Stimulated activated CD4-positive, alpha-beta T cell treated with anti-CD3 and anti-CD28 coated beads, Interleukin-1b, Interleukin-23, amount 100 ng/mL, for 4 hours (primary cell): ENCODE data around the gene CFAP77.

Source experiments
- DNase-seq, 2 donors: peaks; one replicate each; pipeline ENCODE4 v3.0.0-alpha.2; 2020; ENCODE audit warnings: low read depth in 2 of 2

Gene CFAP77

DNA sequence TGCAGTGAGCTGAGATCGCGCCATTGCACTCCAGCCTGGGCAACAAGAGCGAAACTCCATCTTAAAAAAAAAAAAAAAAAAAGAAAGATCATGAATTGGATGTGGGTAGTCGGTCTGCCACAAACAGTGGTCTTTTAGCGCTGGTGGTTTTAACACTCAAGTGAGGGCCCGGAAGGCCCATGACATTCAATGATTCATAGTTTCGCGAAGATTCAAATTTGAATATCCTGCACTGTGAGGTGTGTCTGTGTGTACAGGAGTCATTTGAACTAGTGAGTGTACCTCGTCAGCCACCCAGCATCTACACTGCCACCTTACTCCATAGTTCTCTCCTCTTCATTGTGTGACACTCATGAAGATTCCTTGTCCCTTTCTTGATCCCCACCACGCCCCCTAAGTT is 41.3 kb downstream of the CFAP77 start:
- no peak for DNase-seq

DNA sequence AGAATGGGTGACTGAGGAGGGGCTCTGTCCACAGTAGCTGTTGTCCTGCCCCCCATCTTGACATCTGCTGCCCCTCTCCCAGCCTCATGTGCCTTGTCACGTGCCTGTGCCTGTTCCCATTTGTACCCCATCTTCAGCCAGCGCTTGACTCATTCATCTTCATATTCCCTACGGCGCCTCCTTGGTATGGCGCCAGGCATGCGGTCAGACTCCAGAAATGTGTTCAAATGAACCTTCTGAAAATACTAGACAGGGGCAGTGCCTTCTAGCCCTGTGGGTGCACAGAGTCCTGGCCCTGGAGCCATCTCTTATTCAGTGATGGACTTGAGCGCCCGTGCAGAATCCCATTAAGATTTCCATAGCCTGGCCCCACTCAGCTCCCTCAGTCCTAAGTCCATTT is 46.2 kb downstream of the CFAP77 start:
- no peak for DNase-seq

DNA sequence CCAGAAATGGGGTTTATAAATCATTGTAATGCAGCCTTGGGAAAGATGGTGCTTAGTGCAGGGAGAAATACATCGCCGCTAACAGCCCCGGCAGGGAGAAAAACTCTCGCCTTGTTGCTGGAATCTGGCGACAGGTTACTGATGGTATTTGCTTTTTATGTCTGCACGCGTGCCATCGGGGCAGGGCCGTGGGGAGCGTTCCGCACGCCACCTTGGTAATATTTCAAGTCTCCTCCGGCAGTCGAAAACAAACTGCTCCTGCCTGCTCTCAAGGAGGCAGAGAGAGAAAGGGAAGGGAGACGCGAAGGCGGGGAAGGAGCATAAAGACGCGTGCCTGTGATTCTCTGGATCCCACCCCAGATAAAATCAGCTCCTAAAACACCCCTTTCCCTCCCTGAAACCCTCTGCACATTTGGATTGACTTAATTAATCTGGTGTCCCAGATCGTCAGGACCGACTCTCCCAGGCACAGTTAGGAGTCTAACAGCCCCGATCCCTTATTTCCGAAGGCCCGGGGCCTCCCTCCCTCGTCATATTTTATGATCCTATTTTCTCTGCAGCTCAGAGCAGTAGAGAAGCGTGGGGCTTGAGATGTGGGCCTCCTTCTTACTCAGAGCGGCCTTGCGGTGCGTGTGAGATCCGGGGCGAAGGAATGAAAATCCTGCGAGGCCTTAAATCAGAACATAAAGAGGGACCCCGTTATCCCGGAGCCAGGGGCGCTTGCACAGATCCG is 47.7 kb downstream of the CFAP77 start:
- no peak for DNase-seq

DNA sequence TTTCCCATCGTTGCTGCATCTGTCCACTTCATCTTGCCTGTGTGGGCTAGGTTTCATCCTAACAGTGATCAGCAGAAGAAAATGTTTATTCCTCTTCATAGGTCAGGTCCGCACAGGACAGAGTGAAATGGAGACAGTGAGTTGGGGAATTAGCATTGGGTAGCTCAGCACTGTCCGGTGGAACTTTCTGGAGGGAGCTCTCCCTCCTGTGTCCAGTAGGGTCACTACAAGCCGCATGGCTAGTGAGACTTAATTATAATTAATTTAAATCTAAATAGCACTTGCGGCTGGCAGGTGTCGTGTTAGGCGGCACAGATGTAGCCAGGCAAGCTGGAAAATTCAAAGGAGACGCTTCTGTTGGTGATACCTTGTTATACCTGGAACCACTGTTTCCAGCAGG is 48.4 kb downstream of the CFAP77 start:
- no peak for DNase-seq

DNA sequence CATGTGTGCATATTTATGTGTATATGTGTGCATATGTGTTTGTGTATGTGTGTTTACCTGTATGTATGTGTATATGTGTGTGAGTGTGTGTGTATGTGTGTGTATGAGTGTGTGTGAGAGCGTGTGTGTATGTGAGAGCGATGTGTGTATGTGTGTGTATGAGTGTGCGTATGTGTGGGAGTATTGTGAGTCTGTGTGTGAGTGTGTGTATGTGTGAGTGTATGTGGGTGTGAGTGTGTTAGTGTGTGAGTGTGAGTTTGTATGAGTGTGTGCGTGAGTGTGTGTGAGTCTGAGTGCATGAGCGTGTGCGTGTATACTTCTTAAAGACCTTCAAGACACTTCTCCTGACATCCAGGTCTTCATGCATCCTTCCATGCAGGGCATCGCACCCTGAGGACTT is 49.6 kb downstream of the CFAP77 start:
- no peak for DNase-seq

DNA sequence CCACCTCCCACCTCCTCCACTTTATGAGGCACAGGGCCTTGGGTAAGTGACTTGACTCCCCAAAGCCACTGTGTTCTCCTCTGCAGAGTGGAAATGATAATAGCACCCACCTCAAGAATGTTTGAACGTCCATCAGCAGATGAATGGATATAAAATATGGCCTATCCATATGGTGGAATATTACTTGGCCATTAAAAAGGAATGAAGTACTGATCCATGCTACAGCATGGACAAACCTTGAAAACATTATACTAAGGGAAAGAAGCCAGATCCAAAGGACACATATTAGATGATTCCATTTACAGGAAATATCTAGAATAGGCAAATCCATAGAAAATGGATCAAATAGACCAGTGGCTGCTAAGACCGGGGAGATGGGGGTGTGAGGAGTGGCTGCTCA is 50.2 kb downstream of the CFAP77 start:
- DNase-seq, result no peak

DNA sequence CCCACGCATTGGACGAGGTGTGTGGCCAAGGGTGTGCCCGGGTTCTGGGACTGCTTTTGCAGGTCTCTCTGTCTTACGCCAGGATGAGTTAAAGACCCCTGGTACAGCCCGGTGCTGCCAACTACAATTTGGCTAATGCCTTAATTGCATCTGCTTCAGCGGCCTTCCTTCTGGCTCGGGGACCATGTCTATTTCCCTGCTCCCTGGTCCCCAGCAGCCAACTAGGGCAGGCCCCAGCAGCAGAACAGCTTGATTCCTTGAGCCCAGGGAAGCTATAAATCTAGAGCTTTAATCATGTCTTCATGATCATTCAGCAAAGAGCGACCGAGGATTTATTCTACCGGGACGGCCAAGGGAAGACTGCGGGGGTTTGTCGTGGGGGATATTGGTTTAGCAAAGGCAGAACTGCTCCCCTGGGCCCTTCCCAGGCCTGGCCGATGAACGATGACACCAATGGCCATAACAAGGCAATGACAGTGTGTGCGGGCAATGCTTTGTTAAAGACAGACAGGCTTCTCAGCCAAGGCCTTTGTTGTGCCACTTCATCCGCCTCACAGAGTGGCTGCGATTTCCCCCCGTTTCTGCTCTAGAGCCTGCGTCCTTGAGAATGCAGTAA is 51.4 kb downstream of the CFAP77 start:
- DNase-seq, result no peak

DNA sequence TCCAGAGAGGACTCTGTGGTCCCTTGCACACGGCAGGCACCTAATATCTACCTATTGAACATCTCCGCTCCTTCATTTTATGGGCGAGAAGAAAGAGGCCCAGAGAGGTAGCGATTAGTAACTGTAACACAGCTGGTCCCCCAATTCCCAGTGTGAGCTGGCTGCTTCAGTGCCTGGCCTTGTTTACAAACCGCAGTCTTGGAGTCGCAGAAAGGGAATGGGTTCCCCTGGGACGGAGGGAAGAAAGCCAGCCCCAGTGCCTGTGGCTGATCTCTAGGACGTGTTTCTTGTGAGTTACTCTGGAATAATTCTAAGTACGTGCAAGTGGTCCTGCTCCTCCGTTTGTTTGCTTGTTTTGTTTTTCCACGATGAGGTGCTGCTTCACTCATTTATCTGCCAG is 52.0 kb downstream of the CFAP77 start:
- no peak for DNase-seq

DNA sequence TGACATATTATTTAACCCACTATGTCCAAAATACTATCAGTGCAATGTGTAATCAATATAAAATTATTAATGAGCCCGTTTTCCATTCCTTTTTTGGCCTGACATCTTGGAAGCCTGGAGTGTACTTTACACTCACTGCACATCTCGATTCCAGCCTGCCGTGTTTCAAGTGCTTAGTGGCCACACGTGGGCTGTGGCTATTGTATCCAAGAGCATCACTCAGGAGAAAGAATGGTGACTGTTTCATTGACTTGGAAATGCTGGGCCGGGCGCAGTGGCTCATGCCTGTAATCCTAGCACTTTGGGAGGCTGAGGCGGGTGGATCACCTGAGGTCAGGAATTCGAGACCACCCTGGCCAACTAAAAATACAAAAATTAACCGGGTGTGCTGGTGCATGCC is 54.5 kb downstream of the CFAP77 start:
- no peak for DNase-seq

DNA sequence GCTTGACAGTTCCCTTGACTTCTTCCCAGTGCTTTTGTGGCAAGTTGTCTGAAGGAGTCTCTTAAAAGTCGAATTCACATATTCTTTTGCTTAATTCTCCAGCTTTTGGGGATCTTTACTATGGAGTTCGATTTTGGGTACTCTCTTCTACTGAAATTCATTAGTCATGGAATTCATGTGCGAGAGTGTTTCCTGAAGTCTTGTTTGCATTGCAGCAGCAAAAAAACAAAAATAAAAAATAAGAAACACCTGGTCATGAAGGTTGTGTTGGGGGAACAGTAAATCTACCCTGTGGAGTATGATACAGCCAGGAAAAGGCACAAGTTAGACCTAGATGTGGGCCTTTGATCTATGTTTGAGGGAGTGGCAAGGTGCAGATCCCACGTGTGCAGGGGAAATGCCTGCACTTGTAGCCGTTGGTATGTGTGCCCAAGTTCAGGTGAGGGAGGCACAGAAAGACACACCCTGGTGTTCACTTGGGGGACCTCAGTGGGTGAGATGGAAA is 55.2 kb downstream of the CFAP77 start:
- no peak for DNase-seq

DNA sequence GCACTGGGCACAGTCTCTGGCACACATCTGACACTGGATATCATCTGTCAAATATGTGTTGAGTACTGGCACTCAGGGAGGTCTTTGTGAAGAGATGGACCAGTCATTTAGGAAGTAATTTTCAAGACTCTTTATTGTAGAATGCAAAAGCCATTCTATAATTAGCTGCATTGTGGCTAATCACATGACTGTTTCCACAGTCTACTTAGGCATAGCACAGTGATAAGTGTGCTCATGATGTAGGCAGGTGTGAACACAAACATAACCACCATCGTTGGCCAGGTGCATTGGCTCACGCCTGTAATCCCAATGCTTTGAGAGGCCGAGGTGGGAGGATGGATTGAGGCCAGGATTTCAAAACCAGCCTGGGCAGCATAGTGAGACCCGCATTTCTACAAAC is 62.2 kb downstream of the CFAP77 start:
- DNase-seq, result no peak

DNA sequence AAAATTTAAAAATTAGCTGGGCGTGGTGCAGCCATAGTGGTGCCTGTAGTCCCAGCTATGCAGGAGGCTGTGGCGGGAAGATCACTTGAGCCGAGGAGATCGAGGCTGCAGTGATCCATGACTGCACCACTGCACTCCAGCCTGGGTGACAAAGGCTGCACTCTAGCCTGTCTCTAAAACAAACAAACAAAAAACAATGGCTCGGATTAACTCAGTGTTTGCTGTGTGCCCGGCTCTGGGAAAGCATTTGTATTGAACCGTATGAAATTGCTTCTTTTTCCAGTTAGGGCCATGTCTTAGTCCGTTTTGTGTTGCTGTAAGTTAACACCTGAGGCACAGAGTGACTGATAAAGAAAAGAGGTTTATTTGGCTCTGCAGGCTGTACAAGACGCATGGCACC is 62.6 kb downstream of the CFAP77 start:
- no peak for DNase-seq

DNA sequence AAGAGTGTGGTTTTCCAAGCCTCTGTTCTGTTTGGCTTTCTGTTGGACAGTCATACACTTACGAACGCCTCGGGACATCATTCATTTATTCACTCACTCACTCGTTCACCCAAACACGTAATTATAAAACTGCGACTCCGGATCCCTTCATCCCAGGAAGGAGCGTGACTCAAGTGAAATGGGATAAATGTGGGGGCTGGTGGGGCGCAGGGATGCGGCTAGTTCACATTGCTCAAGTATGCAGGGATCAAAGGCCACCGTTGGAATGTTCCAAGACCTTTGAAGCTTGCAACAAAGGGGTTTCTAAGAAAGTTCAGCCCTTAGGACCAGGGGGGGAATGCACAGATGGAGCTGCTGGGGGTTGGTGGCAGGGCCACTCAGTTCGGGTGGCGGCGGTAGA is 64.2 kb downstream of the CFAP77 start:
- no peak for DNase-seq

DNA sequence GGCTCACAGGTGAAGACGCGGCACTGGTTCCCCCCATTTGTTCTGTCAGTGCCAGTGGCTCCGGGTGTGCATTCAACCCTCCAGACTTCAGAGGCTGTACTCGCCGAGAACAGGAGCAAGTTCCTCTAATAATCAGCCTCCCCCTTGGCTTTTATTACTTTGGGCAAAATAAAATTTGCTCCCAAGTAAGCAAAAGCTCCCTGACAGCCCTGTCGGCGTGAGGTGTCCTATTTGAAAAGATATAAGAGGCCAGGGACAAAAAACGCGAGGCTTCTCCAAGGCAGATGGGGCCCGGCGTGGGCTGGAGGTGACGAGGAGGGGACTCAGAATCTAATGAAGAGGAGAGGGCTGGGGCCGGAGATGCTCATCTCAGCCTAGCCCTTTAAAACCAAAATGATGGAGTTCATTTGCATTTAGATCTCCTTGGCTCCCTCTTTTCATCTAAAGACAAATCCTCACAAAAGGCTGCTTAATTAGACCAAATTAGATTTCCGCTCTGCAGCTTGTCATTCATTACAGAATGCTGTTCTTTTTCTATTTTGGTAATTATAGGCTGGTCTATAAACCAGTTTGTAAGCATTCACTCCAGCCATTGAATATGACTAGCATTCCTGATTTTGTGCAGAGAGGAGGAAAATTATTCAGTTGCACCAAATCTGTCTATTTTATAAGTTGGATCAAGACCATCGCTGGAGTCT is 68.5 kb downstream of the CFAP77 start:
- no peak for DNase-seq

DNA sequence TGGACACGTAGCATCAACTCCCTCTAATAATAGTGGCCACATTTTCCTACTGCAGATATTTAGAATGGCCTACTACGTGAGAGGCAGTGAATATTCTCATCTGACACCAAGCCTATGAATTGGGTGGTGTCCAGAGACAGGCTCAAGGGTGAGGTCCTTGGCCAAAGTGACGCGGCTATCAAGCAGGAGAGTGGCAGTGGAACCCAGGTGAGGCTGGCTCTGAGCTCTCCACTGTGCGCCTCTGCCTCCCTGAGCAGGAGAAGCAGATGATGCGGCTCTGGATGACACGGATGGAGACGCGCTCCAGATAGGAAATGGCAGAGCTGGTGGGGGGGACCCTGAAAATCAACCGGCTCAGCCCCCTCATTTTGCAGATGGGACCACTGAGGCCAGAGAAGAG is 69.7 kb downstream of the CFAP77 start:
- no peak for DNase-seq

DNA sequence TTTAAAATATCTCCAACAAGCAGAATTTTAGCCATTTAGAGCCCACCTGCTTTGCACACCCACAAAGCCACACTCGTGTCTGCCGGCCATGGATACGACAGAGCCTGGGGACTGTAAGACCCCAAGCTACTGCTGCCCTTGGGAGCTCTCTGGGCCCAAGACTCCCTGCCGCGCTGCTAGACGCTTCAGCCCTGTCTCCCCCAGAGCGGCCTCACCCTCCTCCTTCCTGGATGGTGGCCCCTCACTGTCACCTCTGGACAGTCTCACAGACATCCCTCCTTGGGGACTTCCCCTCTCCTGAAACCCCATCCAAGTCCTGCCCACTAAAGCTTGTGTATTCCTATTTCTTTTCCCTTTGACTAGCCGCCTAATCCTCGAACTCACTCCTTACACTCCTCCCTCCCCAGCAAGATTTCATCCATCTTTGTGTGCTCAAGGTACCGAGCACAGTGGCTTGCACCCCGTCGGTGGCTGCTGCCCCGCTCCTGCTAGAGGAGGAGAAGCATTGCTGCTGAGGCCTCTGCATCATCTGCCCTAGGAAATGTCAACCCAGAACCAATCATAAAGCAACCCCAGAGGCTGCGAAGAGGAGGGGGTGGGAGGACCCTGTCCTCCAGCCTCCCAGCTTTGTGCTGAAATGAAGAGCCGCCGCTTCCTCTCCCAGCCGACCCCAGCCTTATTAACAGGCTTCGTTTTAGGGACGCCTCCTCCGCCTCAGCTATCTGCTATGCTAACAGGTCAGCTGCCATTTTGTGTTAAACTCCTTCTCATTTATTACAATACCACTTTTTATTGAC is 71.2 kb downstream of the CFAP77 start:
- no peak for DNase-seq

DNA sequence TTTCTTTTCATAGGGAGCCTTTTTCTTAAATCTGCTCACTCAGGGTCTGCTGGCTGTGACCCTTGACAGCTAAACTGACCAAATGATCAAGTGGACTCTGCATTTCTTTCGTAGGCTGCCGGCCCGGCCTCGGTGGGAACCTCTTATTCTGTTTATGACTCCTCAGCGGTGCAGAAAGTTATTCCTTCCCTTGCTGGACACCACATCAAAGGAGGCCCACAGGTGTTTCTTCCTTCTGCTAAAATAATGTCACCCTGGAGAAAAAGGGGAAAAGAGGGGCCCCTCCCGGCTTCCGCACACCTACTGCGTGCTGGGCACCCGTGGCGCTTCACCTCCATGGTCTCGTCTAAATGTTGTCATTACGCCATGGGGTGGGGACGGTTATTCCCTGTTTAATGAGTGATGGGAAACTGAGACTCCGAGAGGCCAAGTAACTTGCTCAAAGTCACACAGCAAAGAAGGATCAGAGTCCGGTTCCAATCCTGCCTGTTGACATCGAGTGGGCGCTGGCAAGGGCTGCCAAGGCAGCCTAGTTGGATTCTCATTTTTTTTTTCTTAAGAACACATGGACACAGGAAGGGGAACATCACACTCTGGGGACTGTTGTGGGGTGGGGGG is 72.3 kb downstream of the CFAP77 start:
- DNase-seq, result no peak

DNA sequence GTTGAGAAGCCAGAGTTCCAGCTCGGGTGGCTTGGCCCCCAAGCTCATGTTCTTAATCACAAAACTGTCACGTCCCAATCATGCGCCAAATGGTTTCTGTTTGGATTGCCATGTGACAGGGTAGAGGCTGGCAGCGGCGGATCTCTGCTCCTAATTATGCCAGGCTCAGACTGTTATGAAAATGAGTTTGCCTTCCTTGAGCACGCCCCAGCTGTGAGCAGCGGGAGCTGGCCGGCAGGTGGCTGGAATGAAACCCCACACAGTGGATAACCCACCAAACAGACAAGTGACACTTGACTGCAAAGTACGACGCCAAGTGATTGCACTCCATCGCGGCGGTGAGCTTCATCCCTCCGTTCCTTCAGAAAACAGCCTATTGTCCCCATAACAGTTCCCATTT is 75.4 kb downstream of the CFAP77 start:
- DNase-seq, result no peak

DNA sequence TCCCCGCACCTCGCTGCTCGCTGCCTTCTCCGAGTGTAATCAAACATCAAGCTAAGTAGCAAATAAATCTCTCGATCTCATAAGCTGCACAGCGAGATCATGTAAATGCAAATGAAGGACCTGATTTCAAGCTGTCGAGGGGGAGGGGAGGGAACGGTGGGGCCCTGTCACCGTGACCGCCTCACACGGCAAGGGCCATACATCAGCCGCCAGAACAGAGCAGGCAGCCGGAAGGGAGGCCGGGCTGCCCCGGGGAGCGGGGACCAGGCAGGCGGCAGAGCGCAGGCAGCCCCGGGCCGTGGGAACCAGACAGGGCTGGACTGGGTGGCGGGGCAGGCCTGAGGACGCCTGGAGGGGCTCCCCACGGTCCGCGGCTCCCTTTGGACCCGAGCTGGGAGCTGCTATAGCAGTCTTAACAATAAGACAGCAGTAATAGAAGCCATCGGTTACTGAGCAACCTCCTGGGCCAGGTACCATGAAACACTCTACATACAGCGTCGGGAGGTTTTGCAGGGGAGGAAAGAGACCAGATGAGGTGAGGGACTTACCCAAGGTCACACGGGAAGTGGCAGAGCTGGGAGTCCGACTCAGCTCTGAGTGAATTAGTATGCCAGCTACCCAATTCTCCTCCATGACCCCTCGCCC is 76.8 kb downstream of the CFAP77 start:
- DNase-seq, result peak in 1 of 2 donors; percentile 12

DNA sequence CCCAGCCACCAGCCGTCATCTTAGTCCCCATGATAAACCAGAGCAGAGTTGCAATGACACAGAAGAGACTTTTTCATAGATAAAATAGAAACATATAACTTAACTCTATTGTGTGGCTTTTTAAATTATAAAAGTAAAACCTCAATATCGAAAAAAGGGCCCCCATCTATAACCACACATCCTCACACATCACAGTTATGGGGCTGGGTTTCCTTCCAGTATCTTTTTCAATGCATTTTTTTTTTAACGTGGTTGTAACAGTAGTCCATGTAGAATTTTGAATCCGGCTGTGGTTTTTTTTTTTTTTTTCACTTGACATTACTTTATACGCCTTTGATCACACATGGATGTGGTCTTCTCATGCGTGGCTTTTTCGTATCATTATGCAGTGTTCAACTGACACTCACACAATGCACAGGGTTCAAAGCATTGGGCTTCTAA is 77.4 kb downstream of the CFAP77 start:
- DNase-seq, result no peak

DNA sequence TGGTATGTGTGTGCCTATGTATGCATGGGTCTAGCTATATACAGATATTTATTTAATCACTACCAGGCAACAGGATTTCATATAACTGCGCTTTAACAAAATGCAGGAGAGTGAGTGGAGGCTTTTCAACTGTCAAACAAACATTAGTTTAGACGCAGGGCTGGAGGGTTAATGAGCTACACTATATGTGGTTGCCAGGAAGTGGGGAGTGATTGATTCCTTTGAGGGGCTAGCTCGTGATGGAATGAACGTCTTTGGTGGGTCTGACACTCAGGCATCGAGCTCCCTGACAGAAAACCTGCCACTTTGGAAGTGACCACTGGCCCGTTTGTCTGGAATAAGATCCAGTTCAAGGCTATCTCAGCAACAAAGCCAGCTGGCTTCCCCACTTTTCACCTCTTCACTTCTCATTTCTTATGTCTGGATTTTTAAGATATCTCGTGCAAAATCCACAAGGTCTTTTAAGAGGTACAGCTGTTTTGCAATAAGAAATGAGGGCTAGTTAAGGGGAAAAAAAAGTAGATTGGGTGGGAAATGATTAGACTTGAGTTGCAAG is 78.0 kb downstream of the CFAP77 start:
- no peak for DNase-seq
